PC-9 (cell line): ENCODE data around the gene RLN1.
"Not testable (repeated sequence)": the region's sequence is repeated elsewhere in the genome, so short reads cannot be mapped to it uniquely, and the experiment has no call there.

Source experiments
- EZH2 ChIP-seq: fragments of 200-600 bp; sonication (generic); IDR thresholded peaks from 2 replicates; pipeline ENCODE4 v1.8.0; 2017; ENCODE audit warnings: antibody characterized with exemption, low read depth
- TF ChIP-seq, protein P1 (sequence below): fragments of 200-600 bp; sonication (generic); conservative IDR thresholded peaks from 2 replicates; pipeline ENCODE4 v1.6.1; 2017; ENCODE audit warnings: mixed run types, antibody characterized with exemption, mild to moderate bottlenecking, moderate library complexity

DNA sequence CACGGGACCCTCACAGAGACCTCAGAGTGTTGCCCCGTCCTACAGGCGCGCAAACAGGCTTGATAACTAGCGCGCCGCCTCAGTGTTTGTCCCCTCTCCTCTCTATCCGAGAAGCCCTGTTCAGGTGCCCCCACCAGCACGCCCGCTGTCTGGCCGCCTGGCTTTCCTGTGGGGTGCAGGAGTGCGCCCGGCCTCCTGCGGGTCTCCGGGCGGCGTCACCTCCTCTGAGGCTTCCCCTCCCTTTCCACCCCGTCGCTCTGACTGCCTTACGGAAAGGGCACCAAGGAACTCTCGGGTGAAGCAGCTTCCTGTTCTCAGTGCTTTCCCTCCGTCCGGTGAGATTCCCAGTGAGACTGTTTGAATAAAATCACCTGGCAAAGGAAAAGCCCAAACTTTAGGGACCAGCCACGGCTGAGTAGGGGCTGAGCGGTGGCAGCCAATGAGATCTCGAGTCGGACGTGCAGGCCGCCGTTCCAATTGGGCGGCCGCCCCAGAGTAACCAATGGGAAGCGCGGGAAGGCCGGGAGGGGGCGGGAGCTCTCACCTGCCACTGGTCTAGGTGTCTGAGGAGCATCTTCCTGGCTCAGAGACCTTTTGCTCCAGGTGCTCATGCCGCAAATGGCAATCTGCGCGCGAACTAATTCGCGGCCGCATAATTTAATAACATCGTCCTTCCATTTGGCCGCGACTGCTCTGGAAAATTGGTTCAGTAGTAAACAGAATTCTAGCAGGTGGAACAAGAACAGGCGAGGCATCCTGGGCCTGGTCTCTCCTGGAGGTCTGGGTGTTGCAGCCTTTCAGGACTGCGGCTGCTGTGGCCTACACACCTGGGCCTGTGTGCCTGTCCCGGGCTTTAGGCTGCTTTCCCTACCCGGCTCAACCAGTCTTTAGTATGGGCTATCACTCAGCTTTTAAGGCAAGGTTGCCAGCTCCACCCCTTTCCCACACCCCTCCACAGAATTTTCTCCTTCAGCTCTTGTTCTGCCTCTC, at the start of gene RLN1:
- not testable (repeated sequence) for TF ChIP-seq EZH2
- TF ChIP-seq, protein P1, sequence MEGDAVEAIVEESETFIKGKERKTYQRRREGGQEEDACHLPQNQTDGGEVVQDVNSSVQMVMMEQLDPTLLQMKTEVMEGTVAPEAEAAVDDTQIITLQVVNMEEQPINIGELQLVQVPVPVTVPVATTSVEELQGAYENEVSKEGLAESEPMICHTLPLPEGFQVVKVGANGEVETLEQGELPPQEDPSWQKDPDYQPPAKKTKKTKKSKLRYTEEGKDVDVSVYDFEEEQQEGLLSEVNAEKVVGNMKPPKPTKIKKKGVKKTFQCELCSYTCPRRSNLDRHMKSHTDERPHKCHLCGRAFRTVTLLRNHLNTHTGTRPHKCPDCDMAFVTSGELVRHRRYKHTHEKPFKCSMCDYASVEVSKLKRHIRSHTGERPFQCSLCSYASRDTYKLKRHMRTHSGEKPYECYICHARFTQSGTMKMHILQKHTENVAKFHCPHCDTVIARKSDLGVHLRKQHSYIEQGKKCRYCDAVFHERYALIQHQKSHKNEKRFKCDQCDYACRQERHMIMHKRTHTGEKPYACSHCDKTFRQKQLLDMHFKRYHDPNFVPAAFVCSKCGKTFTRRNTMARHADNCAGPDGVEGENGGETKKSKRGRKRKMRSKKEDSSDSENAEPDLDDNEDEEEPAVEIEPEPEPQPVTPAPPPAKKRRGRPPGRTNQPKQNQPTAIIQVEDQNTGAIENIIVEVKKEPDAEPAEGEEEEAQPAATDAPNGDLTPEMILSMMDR, result not testable (repeated sequence)
